Neural progenitor cell (in vitro differentiated cells): ENCODE measurements around the gene LRWD1. TPM values are rescaled to one million over a fixed set of nuclear protein-coding genes. Genes with fewer than 3 reads are reported as not detected.

ENCODE experiments used
- DNase-seq: peaks from one replicate; pipeline ENCODE4 v3.0.0-alpha.2; 2016; ENCODE audit warnings: low spot score
- H2AFZ ChIP-seq: fragments of 200-600 bp; sonication (generic); replicated peaks from 2 replicates; pipeline ENCODE4 v1.6.1; 2016; ENCODE audit warnings: antibody characterized with exemption
- H3F3A ChIP-seq: fragments of 200-600 bp; sonication (generic); 2 replicates; pipeline ENCODE4 v1.6.1; 2016; ENCODE audit warnings: antibody characterized with exemption, low read depth
- H3K27ac ChIP-seq: fragments of 200-600 bp; sonication (generic); 2 replicates; pipeline ENCODE4 v1.5.1; 2016; ENCODE audit warnings: mild to moderate bottlenecking
- H3K27me3 ChIP-seq: fragments of 200-600 bp; sonication (generic); 2 replicates; pipeline ENCODE4 v1.6.1; 2016; ENCODE audit warnings: mild to moderate bottlenecking, moderate library complexity
- H3K36me3 ChIP-seq: fragments of 200-600 bp; sonication (generic); 2 replicates; pipeline ENCODE4 v1.5.1; 2016
- H3K4me1 ChIP-seq: fragments of 200-600 bp; sonication (generic); 2 replicates; pipeline ENCODE4 v1.6.1; 2016; ENCODE audit warnings: mixed run types
- H3K4me2 ChIP-seq: fragments of 200-600 bp; sonication (generic); 2 replicates; pipeline ENCODE4 v1.6.1; 2016
- H3K4me3 ChIP-seq: fragments of 200-600 bp; sonication (generic); 2 replicates; pipeline ENCODE4 v1.5.1; 2016
- H3K79me2 ChIP-seq: fragments of 200-600 bp; sonication (generic); 2 replicates; pipeline ENCODE4 v1.6.1; 2016; ENCODE audit warnings: low read depth
- H3K9ac ChIP-seq: fragments of 200-600 bp; sonication (generic); 2 replicates; pipeline ENCODE4 v1.6.1; 2016
- H3K9me3 ChIP-seq: fragments of 200-600 bp; sonication (generic); 2 replicates; pipeline ENCODE4 v1.5.1; 2016; ENCODE audit warnings: low read depth
- H4K20me1 ChIP-seq: fragments of 200-600 bp; sonication (generic); 2 replicates; pipeline ENCODE4 v1.6.1; 2016; ENCODE audit warnings: low read depth
- H3K27ac Mint-ChIP-seq: 3 replicates; pipeline ENCODE4 v1.8.0; 2021; ENCODE audit warnings: mixed read lengths
- H3K27me3 Mint-ChIP-seq: 2 replicates; pipeline ENCODE4 v1.8.0; 2022; ENCODE audit warnings: low read depth, mild to moderate bottlenecking, inconsistent platforms, moderate library complexity, mixed read lengths; ENCODE audit not compliant: insufficient read depth
- H3K36me3 Mint-ChIP-seq: 3 replicates; pipeline ENCODE4 v1.8.0; 2021; ENCODE audit warnings: mixed read lengths
- H3K4me1 Mint-ChIP-seq: 3 replicates; pipeline ENCODE4 v1.8.0; 2021; ENCODE audit warnings: mixed read lengths
- H3K4me3 Mint-ChIP-seq: 3 replicates; pipeline ENCODE4 v1.8.0; 2021; ENCODE audit warnings: mild to moderate bottlenecking, moderate library complexity, mixed read lengths
- H3K9me3 Mint-ChIP-seq: 3 replicates; pipeline ENCODE4 v1.8.0; 2020; ENCODE audit warnings: mixed read lengths
- EZH2 ChIP-seq: fragments of 200-600 bp; sonication (generic); IDR thresholded peaks from 2 replicates; pipeline ENCODE4 v1.6.1; 2017; ENCODE audit warnings: antibody characterized with exemption, mild to moderate bottlenecking, moderate library complexity
- EZH2phosphoT487 ChIP-seq: fragments of 200-600 bp; sonication (generic); IDR thresholded peaks from 2 replicates; pipeline ENCODE4 v1.6.1; 2017; ENCODE audit warnings: antibody characterized with exemption
- total RNA-seq: library from RNA; depleted of rRNA; stranded (reverse); fragments of >200 nt; gene quantifications from 2 replicates; pipeline ENCODE4 v1.2.3, GENCODE V29; 2015; ENCODE audit warnings: low replicate concordance
- TF ChIP-seq, protein P1 (sequence below): fragments of 200-600 bp; sonication (generic); IDR thresholded peaks from 2 replicates; pipeline ENCODE4 v1.5.1; 2017; ENCODE audit warnings: antibody characterized with exemption, mild to moderate bottlenecking

LRWD1 gene
- total RNA-seq, 1 donor from 2014 or later: 16.9 TPM

GRCh38 chr7:102451371-102452054 lies 13.3 kb upstream of the LRWD1 start:
- no peak overlapping the region for H3K4me3 Mint-ChIP-seq
- Histone ChIP-seq H3K4me3 (no peak overlapping the region), H4K20me1 (no peaks in the 10 kb centered on the region), H3K27me3 (no peaks in the 10 kb centered on the region), H3K27ac (no peak overlapping the region), H3F3A (peaks cover 10% of the 10 kb centered on the region), H3K4me2 (peak overlapping the region; percentile 55), H3K36me3 (no peaks in the 10 kb centered on the region), H3K4me1 (peaks cover 9% of the 10 kb centered on the region), H3K9ac (no peak overlapping the region), H3K79me2 (no peaks in the 10 kb centered on the region), H2AFZ (no peak overlapping the region), H3K9me3 (no peaks in the 10 kb centered on the region)
- no peak overlapping the region for H3K27ac Mint-ChIP-seq
- peak; percentile 83 for DNase-seq
- H3K4me1 Mint-ChIP-seq: peaks cover 1% of the 10 kb centered on the region
- TF ChIP-seq, protein P1, sequence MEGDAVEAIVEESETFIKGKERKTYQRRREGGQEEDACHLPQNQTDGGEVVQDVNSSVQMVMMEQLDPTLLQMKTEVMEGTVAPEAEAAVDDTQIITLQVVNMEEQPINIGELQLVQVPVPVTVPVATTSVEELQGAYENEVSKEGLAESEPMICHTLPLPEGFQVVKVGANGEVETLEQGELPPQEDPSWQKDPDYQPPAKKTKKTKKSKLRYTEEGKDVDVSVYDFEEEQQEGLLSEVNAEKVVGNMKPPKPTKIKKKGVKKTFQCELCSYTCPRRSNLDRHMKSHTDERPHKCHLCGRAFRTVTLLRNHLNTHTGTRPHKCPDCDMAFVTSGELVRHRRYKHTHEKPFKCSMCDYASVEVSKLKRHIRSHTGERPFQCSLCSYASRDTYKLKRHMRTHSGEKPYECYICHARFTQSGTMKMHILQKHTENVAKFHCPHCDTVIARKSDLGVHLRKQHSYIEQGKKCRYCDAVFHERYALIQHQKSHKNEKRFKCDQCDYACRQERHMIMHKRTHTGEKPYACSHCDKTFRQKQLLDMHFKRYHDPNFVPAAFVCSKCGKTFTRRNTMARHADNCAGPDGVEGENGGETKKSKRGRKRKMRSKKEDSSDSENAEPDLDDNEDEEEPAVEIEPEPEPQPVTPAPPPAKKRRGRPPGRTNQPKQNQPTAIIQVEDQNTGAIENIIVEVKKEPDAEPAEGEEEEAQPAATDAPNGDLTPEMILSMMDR: peak; percentile 28
- TF ChIP-seq EZH2: no peak
- peaks cover 2% of the 10 kb centered on the region for H3K27me3 Mint-ChIP-seq
- H3K36me3 Mint-ChIP-seq: peaks cover 7% of the 10 kb centered on the region
- H3K9me3 Mint-ChIP-seq: no peaks in the 10 kb centered on the region

DNA sequence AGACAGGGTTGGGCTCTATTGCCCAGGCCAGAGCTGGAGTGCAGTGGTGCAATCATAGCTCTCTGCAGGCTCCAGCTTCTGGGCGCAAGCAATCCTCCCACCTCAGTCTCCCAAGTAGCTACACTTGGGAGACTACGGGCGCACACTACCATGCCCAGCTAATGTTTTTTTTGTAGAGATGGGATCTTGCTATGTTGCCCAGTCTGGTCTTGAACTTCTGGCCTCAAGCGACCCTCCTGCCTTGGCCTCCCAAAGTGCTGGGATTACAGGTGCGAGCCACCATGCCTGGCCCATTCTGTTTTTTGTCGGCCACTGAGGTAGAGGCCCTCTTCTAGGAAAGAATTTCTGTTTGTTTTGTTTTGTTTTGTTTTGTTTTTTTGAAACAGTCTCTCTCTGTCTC lies 12.3 kb upstream of the LRWD1 start:
- no peak overlapping the region for H3K27ac Mint-ChIP-seq
- TF ChIP-seq, protein P1: no peak
- TF ChIP-seq EZH2phosphoT487: no peak
- TF ChIP-seq EZH2: no peak
- peaks cover 7% of the 10 kb centered on the region for H3K36me3 Mint-ChIP-seq
- Histone ChIP-seq H2AFZ (no peak overlapping the region), H3K9ac (no peak overlapping the region), H3K36me3 (no peaks in the 10 kb centered on the region), H3F3A (peaks cover 10% of the 10 kb centered on the region), H3K79me2 (no peaks in the 10 kb centered on the region), H4K20me1 (no peaks in the 10 kb centered on the region), H3K4me1 (peaks cover 9% of the 10 kb centered on the region), H3K4me2 (no peak overlapping the region), H3K27me3 (no peaks in the 10 kb centered on the region), H3K4me3 (no peak overlapping the region), H3K9me3 (no peaks in the 10 kb centered on the region), H3K27ac (no peak overlapping the region)
- H3K9me3 Mint-ChIP-seq: no peaks in the 10 kb centered on the region
- no peak for DNase-seq
- H3K4me3 Mint-ChIP-seq: no peak overlapping the region
- H3K4me1 Mint-ChIP-seq: peaks cover 2% of the 10 kb centered on the region
- H3K27me3 Mint-ChIP-seq: peaks cover 2% of the 10 kb centered on the region

GRCh38 chr7:102453319-102453718 lies 11.5 kb upstream of the LRWD1 start:
- H4K20me1 ChIP-seq: no peaks in the 10 kb centered on the region
- H3K4me1 Mint-ChIP-seq: peaks cover 2% of the 10 kb centered on the region
- peaks cover 6% of the 10 kb centered on the region for H3K36me3 Mint-ChIP-seq
- DNase-seq: no peak
- no peak overlapping the region for H3K27ac ChIP-seq
- H3K4me3 Mint-ChIP-seq: no peak overlapping the region
- no peak overlapping the region for H3K9ac ChIP-seq
- no peaks in the 10 kb centered on the region for H3K79me2 ChIP-seq
- H3K9me3 Mint-ChIP-seq: no peaks in the 10 kb centered on the region
- H3K4me3 ChIP-seq: no peak overlapping the region
- no peaks in the 10 kb centered on the region for H3K9me3 ChIP-seq
- TF ChIP-seq EZH2 (no peak), EZH2phosphoT487 (no peak)
- TF ChIP-seq, protein P1: no peak
- peaks cover 9% of the 10 kb centered on the region for H3K4me1 ChIP-seq
- H2AFZ ChIP-seq: no peak overlapping the region
- H3K27ac Mint-ChIP-seq: no peak overlapping the region
- H3K27me3 ChIP-seq: no peaks in the 10 kb centered on the region
- H3K36me3 ChIP-seq: no peaks in the 10 kb centered on the region
- H3K4me2 ChIP-seq: no peak overlapping the region
- peaks cover 10% of the 10 kb centered on the region for H3F3A ChIP-seq
- H3K27me3 Mint-ChIP-seq: peaks cover 2% of the 10 kb centered on the region
